ENCODE data around the gene NIPAL1. TPM values are rescaled to one million over a fixed set of nuclear protein-coding genes. Genes with fewer than 3 reads are reported as not detected.

Gene NIPAL1
- total and polyA plus RNA-seq, 4 donors, result 0.53 to 4.9 (median 1.4) TPM

GRCh38 chr4:48073567-48074103 lies 57.1 kb downstream of the NIPAL1 start:
- H3K36me3 ChIP-seq (ENCODE audit: control insufficient read depth in 4 of 4, insufficient read depth in 4 of 4, low read length in 4 of 4), result no peaks in the 10 kb centered on the region
- H3K9ac ChIP-seq (ENCODE audit: insufficient read depth in 1 of 2, low read length in 2 of 2), result no peak overlapping the region
- TF ChIP-seq, protein P1, sequence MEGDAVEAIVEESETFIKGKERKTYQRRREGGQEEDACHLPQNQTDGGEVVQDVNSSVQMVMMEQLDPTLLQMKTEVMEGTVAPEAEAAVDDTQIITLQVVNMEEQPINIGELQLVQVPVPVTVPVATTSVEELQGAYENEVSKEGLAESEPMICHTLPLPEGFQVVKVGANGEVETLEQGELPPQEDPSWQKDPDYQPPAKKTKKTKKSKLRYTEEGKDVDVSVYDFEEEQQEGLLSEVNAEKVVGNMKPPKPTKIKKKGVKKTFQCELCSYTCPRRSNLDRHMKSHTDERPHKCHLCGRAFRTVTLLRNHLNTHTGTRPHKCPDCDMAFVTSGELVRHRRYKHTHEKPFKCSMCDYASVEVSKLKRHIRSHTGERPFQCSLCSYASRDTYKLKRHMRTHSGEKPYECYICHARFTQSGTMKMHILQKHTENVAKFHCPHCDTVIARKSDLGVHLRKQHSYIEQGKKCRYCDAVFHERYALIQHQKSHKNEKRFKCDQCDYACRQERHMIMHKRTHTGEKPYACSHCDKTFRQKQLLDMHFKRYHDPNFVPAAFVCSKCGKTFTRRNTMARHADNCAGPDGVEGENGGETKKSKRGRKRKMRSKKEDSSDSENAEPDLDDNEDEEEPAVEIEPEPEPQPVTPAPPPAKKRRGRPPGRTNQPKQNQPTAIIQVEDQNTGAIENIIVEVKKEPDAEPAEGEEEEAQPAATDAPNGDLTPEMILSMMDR (IDR thresholded peaks at IDR 0.05; ENCODE audit: control extremely low read depth, extremely low read depth), result no peak
- H3K27me3 ChIP-seq (ENCODE audit: control insufficient read depth in 3 of 3, insufficient read depth in 3 of 3, low read length in 2 of 3), result no peaks in the 10 kb centered on the region
- H3K27ac ChIP-seq (ENCODE audit: low read depth in 1 of 2, low read length in 1 of 2), result no peak overlapping the region
- no peaks in the 10 kb centered on the region for H3K9me3 ChIP-seq (ENCODE audit: control insufficient read depth in 4 of 4, insufficient read depth in 3 of 4, low read length in 3 of 4)
- H3K4me3 ChIP-seq, result no peak overlapping the region
- H3K4me1 ChIP-seq (ENCODE audit: control insufficient read depth in 5 of 5, insufficient read depth in 5 of 5, low read length in 5 of 5), result no peaks in the 10 kb centered on the region
- DNase-seq (no peak), ATAC-seq (ENCODE audit: insufficient read depth, low FRiP score) (no peak)
- WGBS, 2 donors, result 38 to 57% methylated on average over 3 of the region's 3 CpGs

GRCh38 chr4:48074657-48075056 lies 58.1 kb downstream of the NIPAL1 start:
- TF ChIP-seq, protein P1 (IDR thresholded peaks at IDR 0.05; ENCODE audit: control extremely low read depth, extremely low read depth), result no peak
- no peak for ATAC-seq (ENCODE audit: insufficient read depth, low FRiP score)
- Histone ChIP-seq H3K36me3 (ENCODE audit: control insufficient read depth in 4 of 4, insufficient read depth in 4 of 4, low read length in 4 of 4) (no peaks in the 10 kb centered on the region), H3K9me3 (ENCODE audit: control insufficient read depth in 4 of 4, insufficient read depth in 3 of 4, low read length in 3 of 4) (no peaks in the 10 kb centered on the region), H3K4me1 (ENCODE audit: control insufficient read depth in 5 of 5, insufficient read depth in 5 of 5, low read length in 5 of 5) (peaks cover 0 to 6% (median 0%) of the 10 kb centered on the region in 5 donors), H3K27ac (ENCODE audit: low read depth in 1 of 2, low read length in 1 of 2) (no peak overlapping the region), H3K4me3 (no peak overlapping the region), H3K9ac (ENCODE audit: insufficient read depth in 1 of 2, low read length in 2 of 2) (no peak overlapping the region), H3K27me3 (ENCODE audit: control insufficient read depth in 3 of 3, insufficient read depth in 3 of 3, low read length in 2 of 3) (no peaks in the 10 kb centered on the region)
- 82 to 100% methylated on average over 1 of the region's 1 CpG for WGBS, 2 donors
- DNase-seq, result no peak

DNA sequence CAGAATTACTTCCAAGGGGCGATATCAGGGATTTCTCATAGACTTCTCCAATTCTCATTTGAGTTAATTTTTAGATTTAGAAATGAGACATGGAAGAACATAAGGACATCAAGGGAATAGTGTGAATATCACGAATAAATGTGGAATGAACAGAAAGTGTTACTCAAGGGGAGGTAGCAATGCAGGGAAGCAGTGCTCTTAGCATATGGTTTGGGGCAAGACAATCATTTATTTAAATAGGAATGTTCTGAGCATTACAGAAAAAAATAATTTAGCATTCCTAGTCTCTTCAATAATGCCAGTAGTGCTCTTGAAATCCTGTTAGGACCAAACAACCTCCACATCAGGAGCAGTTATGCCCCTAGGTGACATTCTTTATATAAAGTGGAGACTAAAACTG lies 61.9 kb downstream of the NIPAL1 start:
- no peak overlapping the region for H3K27ac ChIP-seq (ENCODE audit: low read depth in 1 of 2, low read length in 1 of 2)
- no peak overlapping the region for H3K9ac ChIP-seq (ENCODE audit: insufficient read depth in 1 of 2, low read length in 2 of 2)
- WGBS, 2 donors, result 75 to 92% methylated on average over 2 of the region's 2 CpGs
- H3K4me3 ChIP-seq, result no peak overlapping the region
- no peaks in the 10 kb centered on the region for H3K36me3 ChIP-seq (ENCODE audit: control insufficient read depth in 4 of 4, insufficient read depth in 4 of 4, low read length in 4 of 4)
- TF ChIP-seq, protein P1 (IDR thresholded peaks at IDR 0.05; ENCODE audit: control extremely low read depth, extremely low read depth), result no peak
- H3K27me3 ChIP-seq (ENCODE audit: control insufficient read depth in 3 of 3, insufficient read depth in 3 of 3, low read length in 2 of 3), result no peaks in the 10 kb centered on the region
- ATAC-seq (ENCODE audit: insufficient read depth, low FRiP score) (no peak), DNase-seq (no peak)
- H3K4me1 ChIP-seq (ENCODE audit: control insufficient read depth in 5 of 5, insufficient read depth in 5 of 5, low read length in 5 of 5), result peaks cover 0 to 16% (median 0%) of the 10 kb centered on the region in 5 donors
- H3K9me3 ChIP-seq (ENCODE audit: control insufficient read depth in 4 of 4, insufficient read depth in 3 of 4, low read length in 3 of 4), result no peaks in the 10 kb centered on the region

All from lung (tissue), 12 donors.